ENCODE measurements around the gene ZDBF2.
"Not testable (repeated sequence)": the region's sequence is repeated elsewhere in the genome, so short reads cannot be mapped to it uniquely, and the experiment has no call there.

ZDBF2 gene

DNA sequence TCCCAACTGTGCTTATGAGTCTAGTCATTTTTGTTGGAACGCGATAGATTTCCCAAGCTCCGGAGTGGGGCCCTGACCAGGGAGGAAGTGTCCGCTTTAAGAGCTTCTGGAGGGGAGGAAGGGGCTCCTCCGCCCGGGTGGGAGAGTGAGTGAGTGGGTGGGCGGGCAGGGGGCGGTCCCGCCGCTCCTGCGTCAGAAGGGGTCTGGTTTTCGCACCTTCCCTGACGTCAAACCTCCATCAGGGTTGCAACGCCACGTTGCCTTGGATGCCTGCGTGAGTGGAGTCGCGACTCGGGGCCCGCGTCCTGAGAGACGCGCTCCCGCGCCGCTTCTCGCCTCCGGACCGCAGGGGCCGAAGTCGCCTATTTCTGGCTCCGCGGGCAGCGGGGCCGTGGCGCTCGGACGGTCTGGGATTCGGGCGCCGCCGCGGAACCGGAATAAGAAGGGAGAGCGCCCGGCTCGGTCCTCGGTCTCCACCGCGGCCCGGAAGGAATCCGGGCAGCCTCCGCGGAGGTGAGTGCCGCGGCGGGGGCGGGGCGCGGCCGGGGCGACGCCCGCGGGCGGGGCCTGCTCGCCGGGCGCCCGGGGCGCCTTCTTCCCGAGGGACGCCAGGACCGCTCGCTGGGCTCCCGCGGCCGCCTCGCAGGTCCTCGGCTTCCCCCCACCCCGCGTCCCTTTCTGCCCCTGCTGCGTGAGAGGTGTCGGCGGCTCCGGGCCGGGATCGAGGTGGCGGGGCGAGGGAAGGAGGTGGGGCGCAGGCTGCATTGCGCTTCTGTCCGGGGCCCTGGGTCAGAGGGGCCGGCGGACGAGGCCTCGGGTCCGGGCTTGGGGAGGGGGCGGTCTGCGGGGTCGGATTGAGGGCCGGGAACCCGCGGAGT is at the start of gene ZDBF2:
TSS of gene ZDBF2 (plus strand) at position 230 of the 878 bp plus-strand sequence. CDS start 7,187 bp downstream, outside the sequence.
- DNase-seq = peak; percentile 88

DNA sequence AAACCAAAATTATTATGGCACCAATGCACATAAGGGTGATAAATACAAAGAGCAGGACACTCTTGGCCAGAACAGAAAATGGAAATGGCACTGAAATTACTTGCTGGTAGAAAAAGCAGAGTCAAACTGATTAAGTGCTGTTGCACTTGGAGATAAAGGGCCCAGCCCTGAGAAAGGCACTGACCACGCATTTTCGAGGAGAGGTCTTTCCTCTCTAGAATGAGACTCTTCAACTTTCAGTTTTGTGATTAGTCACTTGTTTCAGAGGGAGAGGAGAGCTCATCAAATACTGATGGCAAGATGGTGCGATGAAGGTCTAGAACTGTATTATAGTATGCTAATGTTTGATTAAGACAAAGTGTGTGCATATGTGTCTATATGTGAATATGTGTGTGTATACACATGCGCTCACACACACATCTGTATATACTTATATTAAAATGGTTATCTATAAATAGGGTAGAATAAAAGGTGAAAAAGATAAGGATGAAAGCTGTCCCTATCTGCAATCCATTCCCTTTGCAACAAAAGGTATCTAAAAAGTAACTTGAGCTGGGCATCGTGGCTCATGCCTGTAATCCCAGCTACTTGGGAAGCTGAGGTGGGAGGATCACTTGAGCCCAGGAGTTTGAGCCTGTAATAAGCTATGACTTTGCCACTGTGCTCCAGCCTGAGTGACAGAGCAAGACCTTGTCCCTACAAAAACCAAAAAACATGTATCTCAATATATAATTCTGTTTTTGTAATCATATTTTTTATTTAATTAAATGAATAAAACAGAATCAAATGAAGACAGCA is 48.8 kb upstream of the ZDBF2 start:
- no peak for DNase-seq

DNA sequence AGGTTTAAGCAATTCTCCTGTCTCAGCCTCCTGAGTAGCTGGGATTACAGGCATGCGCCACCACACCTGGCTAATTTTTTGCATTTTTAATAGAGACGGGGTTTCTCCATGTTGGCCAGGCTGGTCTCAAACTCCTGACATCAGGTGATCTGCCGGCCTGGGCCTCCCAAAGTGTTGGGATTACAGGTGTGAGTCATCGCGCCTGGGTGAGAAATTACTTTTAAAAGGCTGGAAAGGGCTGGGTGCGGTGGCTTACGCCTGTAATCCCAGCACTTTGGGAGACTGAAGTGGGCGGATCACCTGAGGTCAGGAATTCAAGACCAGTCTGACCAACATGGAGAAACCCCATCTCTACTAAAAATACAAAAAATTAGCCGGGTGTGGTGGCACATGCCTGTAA is 45.8 kb upstream of the ZDBF2 start:
- DNase-seq = not testable (repeated sequence)

DNA sequence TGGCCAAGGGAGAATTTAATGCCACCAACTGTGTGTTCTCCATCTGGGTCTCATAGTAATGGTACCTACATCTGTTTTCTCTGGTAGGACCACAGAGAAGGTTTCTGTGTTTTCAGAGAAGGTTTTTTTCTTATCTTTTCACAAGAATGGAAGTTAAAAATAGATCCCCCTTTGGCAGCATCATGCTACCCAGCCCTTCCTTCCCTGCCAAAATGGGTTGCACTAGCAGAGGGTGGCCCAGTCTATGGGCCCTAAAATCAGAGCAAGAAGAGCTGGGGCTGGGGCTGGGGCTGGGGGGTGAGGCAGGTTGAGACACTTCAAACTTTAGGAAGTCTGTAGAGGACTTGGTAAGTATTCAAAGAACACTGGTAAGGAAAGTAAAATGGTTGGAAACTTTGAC is 44.8 kb upstream of the ZDBF2 start:
- no peak for DNase-seq

DNA sequence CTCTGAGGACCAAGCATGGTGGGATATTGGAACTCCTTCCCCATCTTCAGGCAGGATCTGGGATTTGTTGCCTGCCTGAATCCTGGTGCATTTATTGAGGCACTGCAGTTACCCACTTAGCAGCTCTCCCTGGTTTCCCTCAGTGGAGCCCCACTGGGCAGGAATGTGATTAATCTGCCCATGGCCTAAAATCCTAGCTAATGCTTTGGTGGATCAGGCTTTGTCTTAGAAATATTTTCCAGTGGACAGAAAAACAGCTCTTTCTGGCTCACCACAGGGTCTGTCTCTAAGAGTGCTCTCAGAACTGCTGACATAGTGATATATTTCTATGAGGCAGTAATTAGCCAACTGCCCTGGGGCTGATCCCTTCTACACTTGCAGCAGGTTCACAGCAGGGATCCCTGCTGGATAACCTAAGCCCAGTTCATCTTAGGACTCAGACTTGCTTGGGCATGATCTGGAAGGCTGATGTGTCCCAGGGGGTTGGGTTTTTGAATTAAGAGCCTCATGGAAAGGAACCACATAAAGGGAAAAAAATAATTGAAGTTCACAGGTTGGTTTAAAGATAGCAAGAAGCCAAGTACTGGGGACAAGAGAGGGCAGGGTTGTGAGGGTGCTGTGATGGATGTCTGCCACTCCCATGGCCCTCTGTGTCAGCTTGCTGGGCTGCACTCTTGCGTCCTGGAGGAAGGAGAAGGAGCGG is 44.3 kb upstream of the ZDBF2 start:
- no peak for DNase-seq

DNA sequence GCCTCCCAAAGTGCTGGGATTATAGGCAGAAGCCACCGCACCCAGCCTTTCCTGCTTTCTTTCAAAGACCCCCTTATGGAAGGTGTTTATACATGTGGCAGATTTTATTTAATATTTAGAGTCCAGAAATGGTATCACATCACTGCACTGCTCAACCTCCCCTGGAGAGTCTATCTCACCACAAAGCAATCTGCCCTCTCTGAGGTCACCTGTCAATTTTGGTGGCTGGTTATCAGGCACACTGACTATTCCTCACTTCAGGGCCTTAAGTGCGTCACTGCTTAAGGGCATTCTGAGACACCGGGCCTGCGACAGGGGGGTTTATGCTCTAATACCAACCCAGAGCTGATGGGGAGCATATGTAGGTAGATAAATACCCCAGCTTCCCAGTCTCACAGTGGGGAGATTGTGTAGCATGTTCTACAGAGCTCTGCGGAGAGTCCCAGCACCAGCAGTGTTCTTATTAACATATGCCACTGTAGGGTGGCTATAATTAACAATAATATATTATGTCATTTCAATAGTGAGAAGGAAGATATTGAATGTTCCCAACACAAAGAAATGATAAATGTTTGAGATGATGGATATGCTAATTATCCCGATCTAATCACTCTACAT is 42.7 kb upstream of the ZDBF2 start:
- no peak for DNase-seq

DNA sequence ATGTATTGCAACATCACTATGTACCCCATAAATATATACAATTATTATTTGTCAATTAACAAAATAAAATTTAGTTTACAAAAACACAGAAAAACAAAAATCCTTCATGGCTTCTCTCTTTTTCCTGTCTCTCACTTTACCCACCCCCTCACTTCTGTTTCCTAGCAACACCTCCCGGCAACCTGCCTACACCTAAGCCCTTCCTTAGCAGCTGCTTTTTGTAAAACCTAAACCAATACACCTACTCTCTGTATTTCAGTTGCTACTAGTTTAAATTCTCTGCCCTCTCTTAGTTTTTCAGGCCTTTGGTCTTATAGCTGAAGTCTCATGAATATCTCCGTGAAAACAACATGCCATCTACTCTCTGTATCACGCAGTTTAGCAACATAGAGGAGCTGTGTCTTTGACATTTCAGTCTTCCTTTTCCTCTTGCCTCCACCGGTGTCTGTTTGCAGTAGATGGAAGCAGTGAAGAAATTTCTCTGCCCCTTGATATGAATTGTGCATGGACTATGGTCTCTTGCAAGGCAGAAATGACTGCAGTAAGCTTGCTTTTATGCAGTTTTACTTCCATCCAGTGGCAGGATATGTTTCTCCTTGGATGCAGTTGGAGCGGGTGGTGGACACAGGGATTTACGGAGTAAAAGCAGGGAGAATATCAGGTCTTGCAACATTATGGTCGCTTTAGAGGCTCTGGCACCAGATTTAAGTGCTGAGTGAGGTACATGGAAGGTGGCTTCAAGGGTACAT is 42.0 kb upstream of the ZDBF2 start:
- DNase-seq = no peak

DNA sequence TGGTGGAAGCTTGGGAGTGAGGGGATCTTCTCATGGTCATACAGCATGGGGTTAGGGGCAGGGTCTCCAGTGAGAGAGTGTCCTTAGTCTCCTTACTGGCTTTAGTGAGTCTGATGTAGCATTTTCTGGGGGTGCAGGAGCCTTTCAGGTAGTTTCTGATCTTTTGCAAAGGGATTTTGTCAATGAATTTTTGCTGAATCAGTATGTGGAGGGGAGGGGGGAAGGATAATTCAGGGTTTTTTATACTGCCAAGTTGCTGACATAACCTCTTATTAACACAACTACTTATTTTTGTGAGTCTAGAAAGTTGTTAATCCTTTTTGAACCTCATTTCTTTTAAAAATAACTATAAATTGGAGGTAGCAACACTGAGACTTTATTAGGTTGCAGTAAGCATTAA is 35.3 kb upstream of the ZDBF2 start:
- no peak for DNase-seq

DNA sequence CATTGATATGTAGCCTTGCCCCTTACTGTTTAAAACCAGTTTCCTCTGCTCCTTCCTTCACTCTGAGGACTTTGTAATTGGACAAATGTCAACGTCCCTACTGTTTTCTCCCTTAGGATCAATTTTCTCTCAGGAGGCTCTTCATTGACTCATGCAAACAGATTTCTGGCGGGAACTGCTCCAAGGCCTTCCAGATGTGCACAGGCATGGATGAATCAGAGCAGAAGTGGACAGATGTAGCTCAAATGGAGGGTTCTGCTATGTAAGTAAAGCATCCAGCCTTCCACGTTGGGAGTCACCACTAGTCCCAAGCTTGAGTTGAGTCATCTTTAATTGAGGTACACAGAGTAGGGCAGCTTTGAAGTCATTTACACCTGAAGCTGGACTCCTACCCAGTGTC is 34.1 kb upstream of the ZDBF2 start:
- DNase-seq = no peak

DNA sequence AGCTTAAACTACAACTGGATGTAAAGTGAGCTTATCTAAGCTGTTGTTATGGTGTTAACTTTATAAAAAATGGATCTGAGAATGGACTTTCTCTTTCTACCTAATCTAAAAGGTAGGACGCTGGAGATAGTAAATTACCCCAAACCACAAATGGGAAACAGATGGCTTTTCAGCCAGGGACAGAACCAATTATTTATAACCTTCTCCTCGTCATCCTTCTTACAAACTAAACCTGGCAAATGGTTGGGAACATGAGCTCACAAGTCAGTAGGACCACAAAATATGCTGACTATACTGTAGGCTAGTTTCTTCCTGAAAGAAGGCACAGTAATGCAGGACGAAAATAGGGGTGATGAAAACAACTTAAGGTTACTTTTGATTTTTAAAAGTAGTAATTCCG is 32.7 kb upstream of the ZDBF2 start:
- DNase-seq = no peak

DNA sequence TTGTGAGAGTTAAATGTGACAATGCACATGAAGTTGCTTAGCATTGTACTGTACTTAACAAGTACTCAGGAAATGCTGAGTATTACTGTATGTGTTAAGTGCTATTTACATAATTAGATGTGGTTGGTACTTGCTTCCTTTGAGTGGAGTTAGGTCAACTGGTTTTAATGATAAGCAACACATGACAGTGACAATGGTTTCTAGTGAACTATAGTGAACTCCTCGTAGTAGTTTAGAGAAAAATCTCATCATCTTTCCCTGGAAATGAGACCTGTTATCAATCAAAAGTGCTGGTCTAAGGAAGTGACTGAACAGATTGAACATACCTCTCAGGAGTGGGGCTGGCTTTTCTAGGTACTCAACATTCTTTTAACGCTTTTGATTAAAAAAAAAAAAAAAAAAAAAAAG is 29.2 kb upstream of the ZDBF2 start:
- no peak for DNase-seq

DNA sequence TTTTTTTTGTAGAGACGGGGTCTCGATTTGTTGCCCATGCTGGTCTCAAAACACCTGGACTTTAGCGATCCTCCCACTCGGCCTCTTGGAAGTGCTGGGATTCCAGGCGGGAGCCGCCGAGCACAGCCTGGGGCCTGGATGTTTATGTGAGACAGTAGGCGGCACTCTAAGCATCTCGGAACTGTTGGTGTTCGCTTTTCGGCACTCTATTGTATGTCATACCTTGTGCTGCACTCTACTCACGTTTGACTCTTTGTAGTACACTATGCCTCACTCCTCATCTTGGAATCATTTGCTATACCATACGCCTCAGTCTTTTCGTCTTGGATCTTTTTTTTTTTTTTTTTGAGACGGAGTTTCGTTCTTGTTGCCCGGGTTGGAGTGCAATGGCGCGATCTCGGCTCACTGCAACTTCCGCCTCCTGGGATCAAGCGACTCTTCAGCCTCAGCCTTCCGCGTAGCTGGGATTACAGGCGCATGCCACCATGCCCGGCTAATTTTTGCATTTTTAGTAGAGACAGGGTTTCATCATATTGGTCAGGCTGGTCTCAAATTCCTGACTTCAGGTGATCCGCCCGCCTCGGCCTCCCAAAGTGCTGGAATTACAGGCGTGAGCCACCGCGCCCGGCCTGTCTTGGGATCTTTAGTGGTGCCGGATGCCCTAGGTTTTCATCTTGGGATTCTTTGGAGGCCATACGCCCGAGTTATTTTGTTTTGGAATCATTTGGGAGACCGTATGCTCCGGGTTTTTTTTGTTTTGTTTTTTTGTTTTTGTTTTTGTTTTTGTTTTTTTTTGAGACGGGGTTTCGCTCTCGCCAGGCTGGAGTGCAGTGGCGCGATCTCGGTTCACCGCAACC is 24.2 kb upstream of the ZDBF2 start:
- DNase-seq = no peak

DNA sequence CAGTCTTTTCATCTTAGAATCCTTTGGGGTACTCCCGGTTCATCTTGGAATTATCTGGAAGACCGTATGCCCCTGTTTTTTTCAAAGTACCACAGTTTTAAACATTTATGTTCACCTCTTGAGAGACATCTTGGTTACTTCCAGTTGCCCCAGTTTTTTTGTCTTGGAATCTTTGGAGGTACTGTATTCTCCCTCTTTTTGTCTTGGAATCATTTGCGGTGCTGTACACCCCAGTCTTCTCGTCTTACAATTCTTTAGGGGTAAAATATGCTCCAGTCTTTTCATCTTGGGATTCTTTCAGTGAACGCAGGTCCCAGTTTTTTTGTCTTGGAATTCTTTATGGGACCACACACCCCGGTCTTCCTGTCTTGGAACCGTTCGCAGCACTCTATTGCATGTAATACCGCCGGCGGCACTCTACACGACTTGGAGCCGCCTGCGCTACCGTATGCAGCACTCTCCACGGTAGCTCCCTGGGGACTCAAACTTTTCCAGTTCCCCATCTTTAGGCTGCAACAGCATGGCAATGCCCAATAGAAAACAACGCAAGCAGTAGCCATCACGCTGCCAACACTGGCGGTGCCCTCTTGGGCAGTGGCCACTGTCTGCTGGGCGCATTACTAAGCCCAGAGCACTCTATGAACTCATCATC is 21.2 kb upstream of the ZDBF2 start:
- DNase-seq = no peak

DNA sequence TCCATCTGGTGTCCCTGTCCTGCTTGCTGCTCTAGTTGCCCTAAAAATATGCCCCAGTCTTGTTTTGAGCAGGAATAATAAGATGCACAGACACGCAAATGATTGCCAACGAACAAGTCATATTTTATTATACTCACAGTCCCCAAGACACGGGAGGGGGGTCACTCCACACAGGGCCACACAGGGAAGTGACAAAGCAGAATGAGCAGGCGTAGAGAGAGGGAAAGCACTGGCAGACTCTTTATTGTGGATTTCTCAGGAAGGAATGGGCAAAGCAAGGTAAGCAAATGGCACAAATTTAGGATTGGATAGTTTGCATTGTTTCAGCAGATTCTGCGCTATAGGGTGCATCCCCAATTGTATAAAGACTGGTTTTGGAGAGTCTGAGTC is 20.7 kb upstream of the ZDBF2 start:
- no peak for DNase-seq

DNA sequence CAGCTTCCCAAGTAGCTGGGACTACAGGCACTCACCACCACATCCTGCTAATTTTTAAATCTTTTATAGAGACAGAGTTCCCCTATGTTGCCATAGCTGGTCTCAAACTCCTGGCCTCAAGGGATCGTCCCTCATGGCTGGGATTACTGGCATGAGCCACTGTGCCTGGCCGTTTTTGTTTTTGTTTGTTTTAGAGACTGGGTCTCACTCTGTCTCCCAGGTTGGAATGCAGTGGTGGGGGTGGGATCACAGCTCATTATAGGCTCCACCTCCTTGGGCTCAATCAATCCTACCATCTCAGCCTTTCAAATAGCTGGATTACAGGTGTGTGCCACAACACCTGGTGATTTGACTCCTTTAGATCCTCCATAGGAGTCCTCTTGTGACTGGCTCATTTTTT is 19.5 kb upstream of the ZDBF2 start:
- DNase-seq = no peak

DNA sequence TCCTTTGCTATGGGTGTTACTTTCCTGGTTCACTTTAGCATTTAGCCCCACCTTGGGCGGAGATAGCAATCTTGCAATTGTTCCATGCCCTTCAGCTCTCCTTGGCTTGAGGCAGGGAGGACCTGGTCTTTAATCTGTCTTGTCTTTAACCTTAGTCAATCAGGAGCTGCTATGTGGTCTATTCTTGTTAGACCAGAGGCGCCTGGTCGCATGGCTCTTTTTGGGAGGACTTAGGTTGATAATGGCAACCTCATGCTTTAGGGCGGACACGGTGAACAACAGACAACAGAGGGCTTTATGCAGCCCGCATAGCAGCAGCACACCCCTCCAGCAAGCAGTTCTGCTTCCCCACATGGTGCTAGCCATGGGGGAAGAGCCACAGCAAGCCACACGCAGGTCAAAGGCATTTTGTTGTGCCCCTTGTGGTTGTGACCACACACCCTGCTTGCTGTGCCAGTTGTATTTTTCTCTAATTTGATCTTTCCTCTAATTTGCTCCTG is 17.7 kb upstream of the ZDBF2 start:
- no peak for DNase-seq

DNA sequence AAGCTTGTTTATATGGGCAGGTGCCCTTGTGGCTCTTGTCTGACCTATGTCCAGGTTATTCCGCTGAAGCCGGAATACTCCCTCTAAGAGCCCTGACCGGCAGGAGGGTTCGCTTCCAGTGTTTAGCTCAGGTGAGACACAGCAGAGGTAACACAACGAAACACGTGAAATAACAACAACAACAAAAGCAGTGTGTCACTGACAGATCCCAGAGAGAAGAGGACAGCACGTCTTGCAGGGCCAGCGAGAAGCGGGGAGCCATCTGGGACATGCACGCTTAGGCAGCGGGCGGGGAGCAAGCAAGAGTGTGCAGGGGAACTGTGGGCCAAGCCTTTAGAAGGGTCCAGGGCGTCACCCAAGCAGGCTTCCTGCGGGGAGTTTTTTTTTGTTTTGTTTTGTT is 17.1 kb upstream of the ZDBF2 start:
- no peak for DNase-seq

DNA sequence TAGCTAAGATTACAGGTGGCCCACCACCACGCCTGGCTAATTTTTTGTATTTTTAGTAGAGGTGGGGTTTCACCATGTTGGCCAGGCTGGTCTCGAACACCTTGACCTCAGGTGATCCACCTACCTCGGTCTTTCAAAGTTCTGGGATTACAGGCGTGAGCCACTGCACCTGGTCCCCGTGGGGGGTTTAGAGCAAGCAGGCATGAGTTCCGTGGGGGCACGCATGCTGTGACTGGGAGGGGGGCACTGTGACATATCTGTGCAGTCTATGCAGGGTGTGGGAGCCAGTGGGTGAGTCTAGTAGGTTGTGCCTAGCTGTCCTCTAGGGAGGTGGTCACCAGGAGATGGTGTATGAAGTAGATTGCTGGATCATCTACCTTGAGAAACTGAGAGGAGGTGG is 16.6 kb upstream of the ZDBF2 start:
- DNase-seq = no peak

DNA sequence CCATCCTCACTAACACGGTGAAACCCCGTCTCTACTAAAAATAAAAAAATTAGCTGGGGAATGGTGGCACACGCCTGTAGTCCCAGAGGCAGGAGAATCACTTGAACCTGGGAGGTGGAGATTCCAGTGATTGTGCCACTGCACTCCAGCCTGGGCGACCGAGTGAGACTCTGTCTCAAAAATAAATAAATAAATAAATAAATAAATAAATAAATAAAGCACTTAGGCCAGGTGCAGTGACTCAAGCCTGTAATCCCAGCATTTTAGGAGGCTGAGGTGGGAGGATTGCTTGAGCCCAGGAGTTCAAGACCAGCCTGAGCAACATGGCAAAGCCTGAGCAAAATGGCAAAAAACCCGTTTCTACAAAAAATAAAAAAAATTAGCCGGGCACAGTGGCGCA is 15.8 kb upstream of the ZDBF2 start:
- DNase-seq = not testable (repeated sequence)

DNA sequence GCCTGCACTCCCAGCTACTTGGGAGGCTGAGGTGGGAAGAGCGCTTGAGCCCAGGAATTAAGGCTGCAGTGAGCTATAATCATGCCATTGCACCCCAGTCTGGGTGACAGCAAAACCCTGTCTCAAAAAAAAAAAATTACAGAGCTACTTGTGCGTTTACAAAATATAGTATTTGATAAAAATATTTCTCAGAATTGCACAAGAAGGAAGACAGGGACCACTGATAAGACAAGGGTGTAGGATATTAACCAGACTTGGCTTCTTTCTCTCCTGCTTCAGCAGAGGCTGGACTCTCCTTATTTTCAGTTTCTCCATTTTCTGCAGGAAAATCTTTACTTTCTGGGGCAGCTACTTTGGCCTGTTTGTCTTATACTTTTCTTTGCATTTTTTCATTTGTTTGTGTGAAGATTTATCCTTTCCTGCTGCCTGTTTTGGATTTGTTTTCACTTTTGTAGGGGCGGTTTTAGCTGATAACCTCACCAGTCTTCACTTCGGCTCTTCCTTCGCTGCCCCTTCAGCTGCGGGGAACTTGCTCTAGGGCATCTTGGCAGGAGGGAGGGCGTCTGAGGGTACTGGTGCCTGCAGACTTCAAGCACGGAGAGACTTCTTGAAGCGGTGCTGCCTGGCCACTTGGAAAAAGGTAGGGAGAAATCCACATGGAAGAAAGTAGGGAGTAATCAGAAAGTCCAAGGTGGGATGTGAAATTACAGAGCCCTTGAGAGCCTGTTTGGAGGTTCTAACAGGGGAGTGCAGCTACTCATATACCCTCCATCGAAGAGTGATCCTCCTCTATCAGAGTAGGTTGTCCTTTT is 14.9 kb upstream of the ZDBF2 start:
- DNase-seq = no peak
